Uterus (tissue), 2 donors: Measurements from ENCODE around the gene MCU.

ENCODE experiments used
- POLR2A ChIP-seq, 2 donors: fragments of 450-650 bp; IDR thresholded peaks; one replicate each; pipeline ENCODE4 v1.6.1; 2016; ENCODE audit warnings: antibody characterized with exemption in 2 of 2, mild to moderate bottlenecking in 1 of 2, moderate library complexity in 1 of 2
- TF ChIP-seq, protein P1 (sequence below), 4 experiments: fragments of 200-600 bp in 2 of 4; fragments of 450-650 bp in 2 of 4; sonication (generic) in 2 of 4; IDR thresholded peaks; one replicate each; pipeline ENCODE4 v1.5.1; 2016 to 2019; ENCODE audit warnings: antibody characterized with exemption in 4 of 4, mild to moderate bottlenecking in 2 of 4, moderate library complexity in 1 of 4

DNA sequence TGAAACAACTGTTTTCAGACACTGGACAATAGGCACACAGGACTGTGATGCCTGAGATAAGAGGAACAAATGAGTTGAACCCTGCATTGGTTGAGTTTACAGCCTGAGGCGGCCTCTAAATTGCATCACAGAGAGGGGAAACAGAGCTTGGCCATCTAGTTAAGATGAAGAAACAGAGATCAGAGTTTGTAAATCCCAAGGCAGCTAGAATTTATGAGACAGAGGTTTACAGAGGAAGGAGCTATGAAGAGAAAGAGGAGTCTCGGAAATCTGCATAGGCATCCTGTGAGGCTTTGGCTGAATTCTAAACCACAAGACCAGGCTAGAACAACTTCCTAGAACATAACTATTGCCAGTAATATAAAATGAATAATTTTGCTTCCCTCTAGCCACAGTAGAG is 160.6 kb downstream of the MCU start:
- TF ChIP-seq, protein P1, sequence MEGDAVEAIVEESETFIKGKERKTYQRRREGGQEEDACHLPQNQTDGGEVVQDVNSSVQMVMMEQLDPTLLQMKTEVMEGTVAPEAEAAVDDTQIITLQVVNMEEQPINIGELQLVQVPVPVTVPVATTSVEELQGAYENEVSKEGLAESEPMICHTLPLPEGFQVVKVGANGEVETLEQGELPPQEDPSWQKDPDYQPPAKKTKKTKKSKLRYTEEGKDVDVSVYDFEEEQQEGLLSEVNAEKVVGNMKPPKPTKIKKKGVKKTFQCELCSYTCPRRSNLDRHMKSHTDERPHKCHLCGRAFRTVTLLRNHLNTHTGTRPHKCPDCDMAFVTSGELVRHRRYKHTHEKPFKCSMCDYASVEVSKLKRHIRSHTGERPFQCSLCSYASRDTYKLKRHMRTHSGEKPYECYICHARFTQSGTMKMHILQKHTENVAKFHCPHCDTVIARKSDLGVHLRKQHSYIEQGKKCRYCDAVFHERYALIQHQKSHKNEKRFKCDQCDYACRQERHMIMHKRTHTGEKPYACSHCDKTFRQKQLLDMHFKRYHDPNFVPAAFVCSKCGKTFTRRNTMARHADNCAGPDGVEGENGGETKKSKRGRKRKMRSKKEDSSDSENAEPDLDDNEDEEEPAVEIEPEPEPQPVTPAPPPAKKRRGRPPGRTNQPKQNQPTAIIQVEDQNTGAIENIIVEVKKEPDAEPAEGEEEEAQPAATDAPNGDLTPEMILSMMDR (IDR thresholded peaks at IDR 0.05): no peak
- TF ChIP-seq POLR2A (IDR thresholded peaks at IDR 0.05): no peak
